A673 (cell line): ENCODE measurements around the gene ISL2. TPM values are rescaled to one million over a fixed set of nuclear protein-coding genes. Genes with fewer than 3 reads are reported as not detected.
A peak's percentile ranks its signal among the peaks of the same experiment; 100 is the strongest.

Experiments
- BruUV-seq: library from RNA; stranded (reverse); fragments of 400-500 nt; replicated peaks from 2 replicates; lab custom pipeline; 2021; lab: Mats Ljungman, UMichigan
- CTCF ChIA-PET: fragments of 300-600 bp; sonication (Branson Sonifier 250); formaldehyde crosslinking; loops from one replicate; lab custom pipeline; 2022; ENCODE audit warnings: antibody characterized with exemption; lab: Charles Lee
- POLR2A ChIA-PET: fragments of 300-600 bp; sonication (Branson Sonifier 250); formaldehyde crosslinking; loops from one replicate; lab custom pipeline; 2022; ENCODE audit warnings: antibody characterized with exemption; ENCODE audit not compliant: low non-redundant PET; lab: Charles Lee
- DNase-seq: peaks from one replicate; pipeline ENCODE4 v3.0.0-alpha.2; 2015; ENCODE audit warnings: low spot score
- H3K27ac ChIP-seq: fragments of 200-600 bp; sonication (generic); 2 replicates; pipeline ENCODE4 v1.5.1; 2016; ENCODE audit warnings: mixed run types, low read depth, mild to moderate bottlenecking, mixed read lengths, antibody characterized with exemption, low read length; ENCODE audit not compliant: poor library complexity, severe bottlenecking
- H3K27me3 ChIP-seq: fragments of 200-600 bp; sonication (generic); replicated peaks from 2 replicates; pipeline ENCODE4 v1.6.1; 2017; ENCODE audit warnings: mixed run types, low read depth, mild to moderate bottlenecking, mixed read lengths, antibody characterized with exemption, low read length; ENCODE audit not compliant: insufficient read depth, poor library complexity
- H3K36me3 ChIP-seq: fragments of 200-600 bp; sonication (generic); 2 replicates; pipeline ENCODE4 v1.6.1; 2016; ENCODE audit warnings: mixed run types, mild to moderate bottlenecking, mixed read lengths, antibody characterized with exemption, low read length; ENCODE audit not compliant: insufficient read depth, poor library complexity, severe bottlenecking
- H3K4me1 ChIP-seq: fragments of 200-600 bp; sonication (generic); 2 replicates; pipeline ENCODE4 v1.6.1; 2017; ENCODE audit warnings: mixed run types, mild to moderate bottlenecking, mixed read lengths, antibody characterized with exemption, low read length; ENCODE audit not compliant: insufficient read depth, poor library complexity, severe bottlenecking
- H3K4me3 ChIP-seq: fragments of 200-600 bp; sonication (generic); 2 replicates; pipeline ENCODE4 v1.5.1; 2016; ENCODE audit warnings: low read depth, mixed run types, mild to moderate bottlenecking, mixed read lengths, low read length; ENCODE audit not compliant: poor library complexity, severe bottlenecking
- H3K9me3 ChIP-seq: fragments of 200-600 bp; sonication (generic); 2 replicates; pipeline ENCODE4 v1.6.1; 2016; ENCODE audit warnings: mixed run types, low read depth, mild to moderate bottlenecking, mixed read lengths, antibody characterized with exemption, low read length; ENCODE audit not compliant: poor library complexity, severe bottlenecking
- EZH2 ChIP-seq: fragments of 200-600 bp; sonication (generic); IDR thresholded peaks from 2 replicates; pipeline ENCODE4 v1.6.1; 2017; ENCODE audit warnings: borderline replicate concordance, low read depth, mild to moderate bottlenecking, mixed read lengths, antibody characterized with exemption, low read length; ENCODE audit not compliant: poor library complexity, severe bottlenecking
- intact Hi-C: fragments of 100-400 bp; cut with micrococcal nuclease; formaldehyde crosslinking; loops from one replicate; pipeline ENCODE4 v1.10.0; 2022; ENCODE audit not compliant: unreplicated experiment
- total RNA-seq: library from RNA; stranded (reverse); gene quantifications from 2 replicates; pipeline ENCODE4 v1.2.3, GENCODE V29; 2021
- TF ChIP-seq, protein P1 (sequence below): fragments of 300-800, 200-600 bp; sonication (generic); conservative IDR thresholded peaks from 2 replicates; pipeline ENCODE4 v1.5.1; 2017; ENCODE audit warnings: low read depth, mild to moderate bottlenecking, antibody characterized with exemption, low read length, moderate library complexity, mixed read lengths

The ISL2 gene
- total RNA-seq, 1 experiment from 2014 or later: 3.8 TPM

DNA sequence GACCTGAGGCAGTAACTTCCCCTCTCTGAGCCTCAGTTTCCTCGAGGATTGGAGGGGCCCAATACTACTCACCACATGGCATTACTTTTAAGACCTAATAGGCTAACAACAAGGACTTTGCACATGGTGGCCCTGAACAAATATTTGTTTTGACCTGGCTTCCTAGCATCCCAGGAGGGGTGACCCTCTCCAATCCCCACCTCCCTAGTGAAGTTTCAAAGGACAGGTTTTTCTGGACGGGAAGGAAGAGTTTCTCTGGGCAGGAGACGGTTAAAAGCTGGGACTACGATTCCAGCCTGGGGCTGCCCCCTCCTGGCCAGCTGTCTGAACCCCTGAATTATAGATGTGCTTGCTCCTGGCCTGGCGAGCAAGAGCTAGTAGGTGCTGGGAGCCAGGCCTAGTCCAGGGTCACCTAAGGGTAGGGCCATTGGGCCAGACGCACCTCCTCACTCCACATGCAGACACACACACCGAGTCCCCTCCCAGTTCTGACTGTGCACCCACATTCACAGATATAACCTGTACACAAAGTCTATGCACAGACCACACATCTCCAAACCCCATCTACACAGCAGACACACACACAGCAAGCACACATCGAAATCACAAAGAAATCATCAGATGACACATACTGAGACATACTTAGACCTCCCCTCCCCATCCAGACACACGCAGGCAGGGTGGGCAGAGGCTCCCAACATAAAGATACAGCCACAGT lies 2.7 kb upstream of the ISL2 start:
- H3K4me1 ChIP-seq: peaks cover 23% of the 10 kb centered on the region
- POLR2A ChIA-PET: no interaction called here
- H3K27ac ChIP-seq: no peak overlapping the region
- no peaks in the 10 kb centered on the region for H3K36me3 ChIP-seq
- TF ChIP-seq, protein P1, sequence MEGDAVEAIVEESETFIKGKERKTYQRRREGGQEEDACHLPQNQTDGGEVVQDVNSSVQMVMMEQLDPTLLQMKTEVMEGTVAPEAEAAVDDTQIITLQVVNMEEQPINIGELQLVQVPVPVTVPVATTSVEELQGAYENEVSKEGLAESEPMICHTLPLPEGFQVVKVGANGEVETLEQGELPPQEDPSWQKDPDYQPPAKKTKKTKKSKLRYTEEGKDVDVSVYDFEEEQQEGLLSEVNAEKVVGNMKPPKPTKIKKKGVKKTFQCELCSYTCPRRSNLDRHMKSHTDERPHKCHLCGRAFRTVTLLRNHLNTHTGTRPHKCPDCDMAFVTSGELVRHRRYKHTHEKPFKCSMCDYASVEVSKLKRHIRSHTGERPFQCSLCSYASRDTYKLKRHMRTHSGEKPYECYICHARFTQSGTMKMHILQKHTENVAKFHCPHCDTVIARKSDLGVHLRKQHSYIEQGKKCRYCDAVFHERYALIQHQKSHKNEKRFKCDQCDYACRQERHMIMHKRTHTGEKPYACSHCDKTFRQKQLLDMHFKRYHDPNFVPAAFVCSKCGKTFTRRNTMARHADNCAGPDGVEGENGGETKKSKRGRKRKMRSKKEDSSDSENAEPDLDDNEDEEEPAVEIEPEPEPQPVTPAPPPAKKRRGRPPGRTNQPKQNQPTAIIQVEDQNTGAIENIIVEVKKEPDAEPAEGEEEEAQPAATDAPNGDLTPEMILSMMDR: peak; percentile 43
- TF ChIP-seq EZH2: no peak
- no peak overlapping the region for H3K4me3 ChIP-seq
- intact Hi-C loops: loop anchor here (5.0 to 10.0 kb wide), 3 partner anchors 97 to 511 kb away; no protein-coding TSS in a partner anchor
- CTCF ChIA-PET: no interaction called here
- H3K27me3 ChIP-seq: peaks cover 13% of the 10 kb centered on the region
- DNase-seq: no peak
- BruUV-seq: no TSS peak
- H3K9me3 ChIP-seq: no peaks in the 10 kb centered on the region

DNA sequence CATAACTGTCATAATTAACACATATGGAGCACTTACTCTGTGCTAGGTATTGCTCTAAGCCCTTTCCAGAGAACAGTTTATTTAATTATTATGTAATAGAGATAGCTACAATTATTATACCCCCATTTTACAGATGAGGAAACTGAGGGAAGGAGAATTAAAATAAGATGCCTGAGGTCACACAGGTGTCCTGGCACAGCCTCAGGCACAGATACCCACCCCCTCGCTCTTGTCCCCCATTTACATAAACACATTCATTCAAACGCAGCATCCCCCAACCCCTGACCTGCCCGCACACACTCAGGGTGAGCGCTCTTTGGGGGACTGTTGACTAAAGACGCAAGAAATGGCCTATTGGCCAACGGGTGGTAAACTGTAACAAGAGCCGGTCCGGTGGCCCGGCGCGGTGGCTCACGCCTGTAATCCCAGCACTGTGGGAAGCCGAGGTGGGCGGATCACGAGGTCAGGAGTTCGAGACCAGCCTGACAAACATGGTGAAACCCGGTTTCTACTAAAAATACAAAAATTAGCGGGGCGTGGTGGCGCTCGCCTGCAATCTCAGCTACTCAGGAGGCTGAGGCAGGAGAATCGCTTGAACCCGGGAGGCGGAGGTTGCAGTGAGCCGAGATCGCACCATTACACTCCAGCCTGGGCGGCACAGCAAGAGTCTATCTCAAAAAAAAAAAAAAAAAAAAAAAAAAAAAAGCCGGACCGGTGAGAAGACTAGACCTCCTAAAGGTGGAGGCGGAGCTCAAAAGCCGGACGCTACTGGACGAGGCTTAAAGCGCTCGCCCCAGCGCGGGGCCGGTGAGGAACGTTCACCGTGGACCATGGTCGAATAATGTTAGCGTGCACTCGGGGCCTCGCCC lies 1.9 kb upstream of the ISL2 start:
- no peak for DNase-seq
- Histone ChIP-seq H3K4me3 (no peak overlapping the region), H3K4me1 (peaks cover 23% of the 10 kb centered on the region), H3K9me3 (no peaks in the 10 kb centered on the region), H3K27me3 (peaks cover 21% of the 10 kb centered on the region), H3K36me3 (no peaks in the 10 kb centered on the region), H3K27ac (no peak overlapping the region)
- POLR2A ChIA-PET: no interaction called here
- no TSS peak for BruUV-seq
- intact Hi-C loops: loop anchor here (5.0 to 10.0 kb wide), 3 partner anchors 97 to 510 kb away; no protein-coding TSS in a partner anchor
- CTCF ChIA-PET: no interaction called here
- TF ChIP-seq, protein P1: no peak
- no peak for TF ChIP-seq EZH2

DNA sequence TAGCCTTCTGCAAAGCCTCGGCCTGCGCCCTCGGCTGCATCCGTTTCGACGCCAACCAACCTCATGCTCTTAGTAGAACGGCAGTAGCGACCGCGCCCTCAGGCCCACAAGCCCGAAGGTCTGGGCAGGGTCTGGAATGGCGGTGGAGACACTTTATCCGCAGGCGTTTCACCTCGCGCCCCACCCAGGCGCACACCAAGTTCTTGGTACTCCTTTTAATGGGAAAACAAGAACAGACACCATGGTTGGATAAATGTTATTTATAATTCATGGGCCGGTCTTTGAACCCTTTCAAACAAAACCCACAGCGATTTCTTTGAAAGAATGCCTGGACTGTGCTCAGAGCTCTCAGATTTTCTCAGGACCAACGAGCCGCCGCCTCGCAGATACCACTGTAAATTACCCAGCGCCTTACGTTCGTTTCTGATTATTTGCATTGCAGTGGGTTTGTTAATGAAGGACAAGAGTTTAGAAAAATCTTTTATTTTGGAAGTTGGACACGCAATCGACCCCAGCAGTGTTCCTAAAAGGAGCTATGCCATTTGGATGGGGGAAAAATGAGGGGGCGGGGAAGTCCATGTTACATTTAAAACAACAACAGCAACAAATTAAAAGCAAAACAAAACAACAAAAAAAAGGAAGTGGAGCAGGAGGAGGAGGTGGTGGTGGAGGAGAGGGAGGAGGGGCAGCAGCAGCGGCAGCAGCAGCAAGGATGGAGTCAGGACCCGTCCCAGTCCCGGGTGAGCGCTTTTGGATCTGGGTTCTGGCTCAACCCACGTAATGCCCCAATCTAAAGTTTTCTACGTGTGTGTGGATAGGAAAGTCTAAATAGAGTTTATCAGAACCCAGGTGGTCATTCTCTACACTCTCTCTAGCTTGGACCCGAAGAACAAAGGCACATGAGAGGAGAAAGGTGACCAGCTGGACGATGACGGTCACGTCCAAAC lies 993 bp upstream of the ISL2 start:
- ChIA-PET POLR2A (interaction anchor here (0.6 kb wide), 2 partner anchors 546 to 569 kb away, joined by 4 to 5 read pairs; no protein-coding TSS in a partner anchor), CTCF (interaction anchor here (0.5 to 0.6 kb wide), 2 partner anchors 45 to 181 kb away, joined by 3 to 7 read pairs; no protein-coding TSS in a partner anchor)
- peak overlapping the region; percentile 80 for H3K27ac ChIP-seq
- TSS peak; percentile 92 for BruUV-seq
- no peak for DNase-seq
- H3K4me3 ChIP-seq: peak overlapping the region; percentile 48
- peaks cover 30% of the 10 kb centered on the region for H3K27me3 ChIP-seq
- H3K36me3 ChIP-seq: no peaks in the 10 kb centered on the region
- intact Hi-C loops: loop anchor here (10.0 kb wide), 1 partner anchor 509 kb away; no protein-coding TSS in a partner anchor
- TF ChIP-seq, protein P1: no peak
- TF ChIP-seq EZH2: no peak
- H3K9me3 ChIP-seq: no peaks in the 10 kb centered on the region
- H3K4me1 ChIP-seq: peaks cover 28% of the 10 kb centered on the region
